WERI-Rb-1 (cell line): ENCODE measurements around the gene PHF14.

ENCODE experiments used
- DNase-seq: peaks from one replicate; pipeline ENCODE4 v3.0.0-alpha.2; 2020
- H3K27ac ChIP-seq: fragments of 250-450 bp; sonication (Bioruptor Pico); 2 replicates; pipeline ENCODE4 v1.5.1; 2020; ENCODE audit warnings: mild to moderate bottlenecking, moderate library complexity
- H3K27me3 ChIP-seq: fragments of 250-450 bp; sonication (Bioruptor Pico); 2 replicates; pipeline ENCODE4 v1.5.1; 2021; ENCODE audit warnings: mild to moderate bottlenecking, low read depth, moderate library complexity; ENCODE audit not compliant: insufficient read depth, severe bottlenecking
- H3K36me3 ChIP-seq: fragments of 250-450 bp; sonication (Bioruptor Pico); 2 replicates; pipeline ENCODE4 v1.5.1; 2020; ENCODE audit warnings: mild to moderate bottlenecking, moderate library complexity
- H3K4me3 ChIP-seq: 2 replicates; pipeline ENCODE4 v1.5.1; 2011; ENCODE audit warnings: low read depth, mild to moderate bottlenecking, control low read depth, low read length
- H3K9me3 ChIP-seq: fragments of 250-450 bp; sonication (Bioruptor Pico); 2 replicates; pipeline ENCODE4 v1.5.1; 2021; ENCODE audit warnings: mild to moderate bottlenecking, moderate library complexity; ENCODE audit not compliant: severe bottlenecking
- CTCF ChIP-seq: IDR thresholded peaks from 2 replicates; pipeline ENCODE4 v1.5.1; 2011; ENCODE audit warnings: low read depth, mild to moderate bottlenecking, control low read depth, inconsistent platforms, low read length

The PHF14 gene

GRCh38 chr7:11191574-11192220 lies 218.0 kb downstream of the PHF14 start:
- H3K27me3 ChIP-seq = no peaks in the 10 kb centered on the region
- H3K9me3 ChIP-seq = no peaks in the 10 kb centered on the region
- no peak overlapping the region for H3K27ac ChIP-seq
- H3K36me3 ChIP-seq = no peaks in the 10 kb centered on the region
- no peak overlapping the region for H3K4me3 ChIP-seq
- no peak for TF ChIP-seq CTCF
- no peak for DNase-seq

DNA sequence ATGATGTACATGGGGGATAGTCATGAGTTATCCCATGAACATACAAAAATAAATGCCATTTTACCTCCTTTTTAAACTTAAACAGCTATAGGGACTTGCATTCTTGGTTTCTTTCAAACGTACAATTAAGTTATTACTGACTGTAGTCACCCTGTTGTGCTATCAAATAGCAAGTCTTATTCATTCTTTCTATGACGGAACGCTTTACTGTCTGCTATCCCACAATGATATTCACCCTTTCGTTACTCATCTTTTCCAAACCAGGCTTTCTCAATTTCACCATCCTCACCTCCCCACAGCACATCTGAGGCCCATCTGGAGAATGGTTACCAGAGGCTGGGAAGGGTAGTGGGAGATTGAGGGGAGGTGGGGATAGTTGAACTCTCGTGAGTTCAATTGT lies 218.8 kb downstream of the PHF14 start:
- H3K9me3 ChIP-seq = no peaks in the 10 kb centered on the region
- TF ChIP-seq CTCF = no peak
- H3K36me3 ChIP-seq = no peaks in the 10 kb centered on the region
- H3K27me3 ChIP-seq = no peaks in the 10 kb centered on the region
- no peak for DNase-seq
- no peak overlapping the region for H3K4me3 ChIP-seq
- no peak overlapping the region for H3K27ac ChIP-seq

DNA sequence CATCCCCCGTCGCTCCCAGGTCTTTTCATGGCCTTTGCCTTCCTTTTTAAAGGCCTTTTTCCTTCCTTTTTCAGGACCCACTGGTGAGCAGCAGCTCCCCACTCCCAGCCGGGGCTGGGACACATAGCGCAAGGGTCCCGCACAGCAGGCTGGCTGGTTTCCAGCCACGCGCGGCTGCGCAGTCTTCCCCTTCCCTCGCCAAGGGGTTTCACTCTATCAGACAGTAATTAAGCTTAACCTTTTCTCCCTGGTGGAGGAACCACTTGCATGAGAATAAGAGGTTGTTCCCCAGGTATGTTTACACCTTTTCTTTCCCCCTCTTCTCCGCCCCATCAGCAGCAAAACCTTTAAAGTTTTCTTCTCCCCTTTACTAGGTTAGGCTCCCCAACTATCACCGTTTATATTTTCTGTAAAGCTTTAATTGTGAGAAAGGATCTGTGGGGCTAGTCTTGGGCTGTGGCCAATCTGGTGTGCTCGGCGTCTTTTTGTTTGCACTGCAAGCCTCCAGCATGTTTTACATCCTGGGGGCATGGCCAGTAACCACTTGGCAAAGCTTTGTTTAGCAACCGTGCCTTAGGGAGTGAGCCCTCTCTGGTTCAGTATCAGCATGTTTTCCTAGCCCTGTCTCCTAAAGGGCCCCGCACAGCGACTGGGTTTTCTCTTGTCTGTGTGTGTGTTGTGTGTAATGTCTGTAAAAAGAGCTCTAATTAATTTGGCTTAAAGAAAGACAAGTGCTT lies 219.6 kb downstream of the PHF14 start:
- Histone ChIP-seq H3K9me3 (no peaks in the 10 kb centered on the region), H3K36me3 (no peaks in the 10 kb centered on the region), H3K27me3 (no peaks in the 10 kb centered on the region), H3K4me3 (no peak overlapping the region), H3K27ac (no peak overlapping the region)
- no peak for DNase-seq
- no peak for TF ChIP-seq CTCF

- Histone ChIP-seq H3K9me3 (no peaks in the 10 kb centered on the region), H3K36me3 (no peaks in the 10 kb centered on the region), H3K27ac (no peak overlapping the region), H3K4me3 (no peak overlapping the region), H3K27me3 (no peaks in the 10 kb centered on the region)
- no peak for DNase-seq
- TF ChIP-seq CTCF = no peak
These were observed 220.2 kb downstream of the PHF14 start for GRCh38 chr7:11193888-11194287.

GRCh38 chr7:11194492-11194891 lies 220.8 kb downstream of the PHF14 start:
- H3K36me3 ChIP-seq = no peaks in the 10 kb centered on the region
- no peaks in the 10 kb centered on the region for H3K9me3 ChIP-seq
- no peak overlapping the region for H3K27ac ChIP-seq
- H3K27me3 ChIP-seq = no peaks in the 10 kb centered on the region
- no peak for DNase-seq
- no peak overlapping the region for H3K4me3 ChIP-seq
- TF ChIP-seq CTCF = no peak

DNA sequence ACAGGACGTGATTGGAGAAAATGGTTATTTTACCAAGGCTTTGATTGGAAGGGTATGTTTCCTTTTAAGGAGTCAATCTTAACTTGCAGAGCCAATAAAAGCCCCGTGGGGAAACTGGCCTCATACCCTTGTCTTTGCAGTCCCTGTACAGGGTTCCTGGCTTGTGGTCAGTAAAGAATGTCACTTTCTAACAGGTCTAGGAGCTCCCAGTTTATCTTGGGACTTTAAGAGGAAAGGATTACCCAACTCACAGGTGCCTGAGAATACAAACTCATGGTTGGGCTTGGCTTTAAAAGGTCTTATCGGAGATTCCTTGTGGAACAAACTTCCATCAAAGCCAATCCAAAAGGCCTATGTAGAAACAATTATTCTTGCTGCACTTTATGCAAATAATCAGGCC lies 221.8 kb downstream of the PHF14 start:
- Histone ChIP-seq H3K9me3 (no peaks in the 10 kb centered on the region), H3K27ac (no peak overlapping the region), H3K36me3 (no peaks in the 10 kb centered on the region), H3K27me3 (no peaks in the 10 kb centered on the region), H3K4me3 (no peak overlapping the region)
- no peak for DNase-seq
- no peak for TF ChIP-seq CTCF
